SKM-1 (cell line): Measurements from ENCODE around the gene MAD2L2.

Experiments
- DNase-seq: peaks from one replicate; lab custom pipeline; 2025; ENCODE audit not compliant: unreplicated experiment; lab: John Stamatoyannopoulos, UW

MAD2L2 gene

GRCh38 chr1:11638121-11638520 lies 42.8 kb downstream of the MAD2L2 start:
- no peak for DNase-seq

DNA sequence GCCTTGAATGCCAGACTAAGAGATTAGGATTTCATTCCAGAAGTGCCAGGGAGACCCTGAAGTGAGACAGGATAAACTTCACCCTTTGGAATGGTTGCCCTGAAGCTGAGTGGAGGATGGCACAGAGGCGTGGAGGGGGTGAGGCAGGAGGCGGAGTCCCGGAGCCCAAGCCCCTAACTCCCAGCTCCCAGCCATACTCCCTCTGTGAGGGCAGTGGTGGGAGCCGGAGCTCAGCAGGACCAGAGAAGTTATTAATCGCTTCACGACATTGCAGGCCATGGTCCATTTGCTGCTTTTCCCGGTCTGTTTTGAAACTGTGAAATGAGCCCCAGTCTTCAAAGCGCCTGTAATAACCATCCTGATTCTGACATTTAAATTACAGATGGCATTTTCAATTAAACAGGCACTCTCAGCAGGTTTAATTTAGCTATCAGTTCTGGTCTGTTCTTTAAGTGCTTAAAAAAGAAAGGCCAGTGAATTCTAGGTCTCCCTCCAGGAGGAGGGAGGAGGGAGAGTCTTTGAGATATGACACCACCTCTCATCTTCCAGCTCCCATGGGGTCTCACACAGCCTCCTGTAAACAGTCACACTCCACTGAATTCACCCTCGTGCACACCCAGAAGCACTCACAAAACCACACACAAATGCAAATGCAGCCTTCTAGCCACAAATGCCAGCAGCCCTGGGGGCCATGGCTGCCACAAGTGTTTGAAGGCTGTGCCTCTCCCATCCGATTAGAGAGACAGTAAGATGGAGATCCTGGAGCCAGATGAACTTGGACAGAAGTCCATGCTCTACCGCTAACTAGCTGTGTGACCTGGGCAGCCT lies 46.4 kb downstream of the MAD2L2 start:
- no peak for DNase-seq

GRCh38 chr1:11629184-11630016 lies 51.5 kb downstream of the MAD2L2 start:
- DNase-seq: no peak

GRCh38 chr1:11628767-11629166 lies 52.2 kb downstream of the MAD2L2 start:
- no peak for DNase-seq

- no peak for DNase-seq
Measured at GRCh38 chr1:11626551-11626950, 54.4 kb downstream of the MAD2L2 start.
